Fibroblast of peridontal ligament (primary cell): ENCODE data around the gene ALCAM.

ENCODE experiments used
- DNase-seq: peaks from one replicate; pipeline ENCODE4 v3.0.0-alpha.2; 2010; ENCODE audit errors: extremely low read depth

ALCAM gene

DNA sequence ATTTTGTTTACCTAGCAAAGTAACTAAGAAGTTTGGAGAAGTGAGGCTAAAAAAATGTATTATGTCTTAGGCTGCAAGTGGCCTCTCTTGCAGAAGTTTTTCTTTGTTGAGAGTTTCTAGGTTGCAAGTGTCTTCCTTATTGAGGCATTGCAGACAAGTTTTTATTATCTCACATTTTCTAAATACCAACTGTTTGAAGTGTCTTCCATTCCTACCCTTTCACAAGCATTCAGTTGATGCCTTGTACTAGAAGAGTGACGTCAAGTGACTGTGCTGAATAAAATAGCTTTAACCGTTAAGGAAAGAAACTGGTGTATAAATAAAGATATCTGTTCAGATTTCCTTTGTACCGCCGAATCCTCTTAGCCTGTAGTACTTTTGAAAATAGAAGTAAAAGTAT, 123.3 kb downstream of the ALCAM start:
- DNase-seq: no peak

- no peak for DNase-seq
These were observed 126.7 kb downstream of the ALCAM start for GRCh38 chr3:105493305-105493892.

GRCh38 chr3:105495021-105495420, 128.3 kb downstream of the ALCAM start:
- peak; percentile 69 for DNase-seq

GRCh38 chr3:105496343-105496742, 129.6 kb downstream of the ALCAM start:
- DNase-seq: no peak

DNA sequence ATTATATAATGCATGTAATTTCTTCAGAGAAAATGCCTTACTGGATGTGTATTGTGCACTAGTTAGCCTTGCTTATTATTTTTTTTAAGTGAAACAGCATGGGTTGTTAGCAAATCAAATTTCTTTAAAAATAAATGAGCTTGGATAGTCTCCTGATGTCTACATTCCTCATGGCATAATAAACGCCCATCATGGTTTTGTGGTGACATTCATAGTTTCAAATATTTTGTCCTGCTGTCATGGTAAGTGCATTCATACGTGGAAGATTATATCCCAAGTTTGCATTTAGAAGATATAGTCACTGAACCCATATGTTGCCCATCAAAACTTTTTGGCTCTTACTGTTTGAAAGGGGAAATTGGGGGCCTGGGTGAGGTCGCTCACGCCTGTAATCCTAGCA, 130.7 kb downstream of the ALCAM start:
- DNase-seq: no peak

- no peak for DNase-seq
These were observed 133.3 kb downstream of the ALCAM start for GRCh38 chr3:105499961-105500360.

- DNase-seq: no peak
These were observed 135.6 kb downstream of the ALCAM start for GRCh38 chr3:105502333-105502732.

- DNase-seq: no peak
These were observed 136.5 kb downstream of the ALCAM start for GRCh38 chr3:105503191-105503593.

GRCh38 chr3:105504440-105504951, 137.8 kb downstream of the ALCAM start:
- DNase-seq: no peak

DNA sequence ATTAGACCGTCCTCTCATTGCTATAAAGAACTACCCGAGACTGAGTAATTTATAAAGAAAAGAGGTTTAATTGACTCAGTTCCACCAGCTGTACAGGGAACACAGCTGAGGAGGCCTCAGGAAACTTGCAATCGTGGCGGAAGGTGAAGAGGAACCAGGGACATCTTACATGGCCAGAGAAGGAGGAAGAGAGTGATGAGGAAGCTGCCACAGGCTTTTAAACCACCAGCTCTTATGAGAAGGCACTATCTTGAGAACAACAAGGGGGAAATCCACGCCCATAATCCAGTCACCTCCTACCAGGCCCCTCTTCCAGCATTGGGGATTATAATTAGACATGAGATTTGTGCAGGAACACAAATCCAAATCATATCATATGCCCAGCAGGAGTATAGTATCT, 138.5 kb downstream of the ALCAM start:
- DNase-seq: no peak

DNA sequence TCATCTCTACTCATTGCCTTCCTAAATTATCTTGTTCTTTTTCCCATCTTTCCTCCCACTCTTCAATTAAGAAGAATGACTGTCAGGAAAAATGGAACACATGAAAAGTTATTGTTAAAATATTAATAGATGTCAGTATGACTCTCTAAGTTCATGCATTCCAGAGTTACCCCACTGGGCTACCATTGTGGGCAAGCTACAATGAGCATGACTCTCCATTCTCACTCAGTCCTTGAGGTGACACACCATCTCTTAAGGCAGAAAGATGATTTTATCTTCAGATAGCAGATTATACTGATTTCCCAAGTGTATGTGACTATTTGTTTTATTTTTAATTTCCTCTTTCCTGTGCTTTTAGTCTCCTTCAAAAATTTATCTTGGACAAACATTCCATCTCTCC, 144.3 kb downstream of the ALCAM start:
- DNase-seq: no peak

- no peak for DNase-seq
These were observed 145.4 kb downstream of the ALCAM start for GRCh38 chr3:105512061-105512460.

DNA sequence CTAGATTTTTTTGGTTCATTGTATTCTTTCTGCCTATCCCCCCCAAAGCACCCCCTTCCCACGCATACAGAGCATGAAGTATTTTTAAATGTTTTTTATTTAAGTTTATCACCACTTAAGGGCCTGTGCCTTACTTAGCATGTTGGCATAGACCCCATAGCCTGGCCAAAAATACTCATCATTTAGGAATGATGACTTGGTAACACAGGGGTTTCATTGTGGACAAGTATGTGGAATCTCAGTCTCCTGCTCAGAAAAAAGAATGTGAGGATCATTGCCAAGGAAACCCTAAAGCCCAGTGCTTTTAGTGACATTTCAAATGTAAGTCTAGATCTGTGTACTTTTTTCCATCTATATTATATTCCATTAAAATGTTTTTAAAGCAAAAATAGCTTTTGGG, 146.3 kb downstream of the ALCAM start:
- peak; percentile 83 for DNase-seq

DNA sequence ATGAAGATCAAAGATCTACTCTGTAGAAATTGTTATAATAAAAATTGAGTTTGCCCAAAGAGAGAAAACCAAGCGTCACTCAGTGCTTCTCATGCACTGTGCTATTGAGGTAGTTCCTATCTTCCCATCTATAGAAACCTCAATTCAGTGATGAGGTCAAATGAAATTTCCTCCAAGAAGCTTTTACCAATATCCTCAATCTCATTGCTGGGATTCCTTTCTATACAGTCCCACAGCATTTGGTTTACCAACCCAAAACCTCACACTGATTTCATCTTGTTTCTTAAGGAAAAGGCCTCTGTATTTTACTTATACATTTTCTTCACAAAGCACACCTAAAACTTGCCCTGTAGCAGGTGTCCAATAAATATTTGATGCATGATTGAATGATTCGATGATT, 147.2 kb downstream of the ALCAM start:
- no peak for DNase-seq

DNA sequence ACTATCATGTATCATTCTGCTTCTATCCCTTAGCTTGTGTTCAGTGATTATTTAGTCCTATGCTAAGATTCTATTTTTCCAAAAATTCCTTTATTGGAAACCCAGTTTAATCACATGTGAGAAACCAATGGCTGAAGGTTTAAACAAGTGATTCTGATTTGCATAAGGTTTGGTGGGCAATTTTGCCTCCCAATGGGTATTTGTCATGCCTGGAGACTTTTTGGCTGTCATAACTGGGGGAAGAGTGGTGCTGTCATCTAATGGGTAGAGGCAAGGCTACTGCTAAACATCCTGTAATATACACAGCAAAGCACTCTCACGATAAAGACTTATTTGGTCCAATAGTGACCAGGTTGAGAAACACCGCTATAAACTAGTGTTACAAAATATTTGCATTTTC, 148.7 kb downstream of the ALCAM start:
- no peak for DNase-seq

- DNase-seq: no peak
These were observed 150.3 kb downstream of the ALCAM start for GRCh38 chr3:105516972-105517371.

- DNase-seq: no peak
These were observed 151.5 kb downstream of the ALCAM start for GRCh38 chr3:105518203-105518602.

GRCh38 chr3:105518806-105519418, 152.2 kb downstream of the ALCAM start:
- DNase-seq: peak; percentile 85

- no peak for DNase-seq
These were observed 155.1 kb downstream of the ALCAM start for GRCh38 chr3:105521770-105522169.

- peak; percentile 43 for DNase-seq
These were observed 156.8 kb downstream of the ALCAM start for GRCh38 chr3:105523501-105523900.

DNA sequence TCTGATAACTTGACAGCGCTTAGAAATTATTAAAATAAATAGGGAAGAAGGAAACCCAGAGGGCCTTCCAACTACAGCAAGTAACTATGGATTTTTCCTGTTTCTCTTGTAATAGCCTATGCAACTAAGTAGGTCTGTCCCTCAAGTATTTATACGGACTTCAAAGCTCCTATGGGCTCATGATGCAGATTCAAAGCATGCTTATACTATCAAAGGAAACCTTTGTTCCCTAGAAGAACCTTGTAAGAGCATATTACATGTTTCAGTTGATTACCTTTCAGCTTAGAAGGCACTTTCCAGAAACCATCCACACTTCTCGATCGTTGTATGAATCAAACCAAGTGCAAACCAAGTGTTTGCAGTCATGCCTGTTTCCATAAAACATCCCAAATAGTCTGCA, 158.8 kb downstream of the ALCAM start:
- DNase-seq: no peak

- no peak for DNase-seq
These were observed 159.8 kb downstream of the ALCAM start for GRCh38 chr3:105526360-105527111.

DNA sequence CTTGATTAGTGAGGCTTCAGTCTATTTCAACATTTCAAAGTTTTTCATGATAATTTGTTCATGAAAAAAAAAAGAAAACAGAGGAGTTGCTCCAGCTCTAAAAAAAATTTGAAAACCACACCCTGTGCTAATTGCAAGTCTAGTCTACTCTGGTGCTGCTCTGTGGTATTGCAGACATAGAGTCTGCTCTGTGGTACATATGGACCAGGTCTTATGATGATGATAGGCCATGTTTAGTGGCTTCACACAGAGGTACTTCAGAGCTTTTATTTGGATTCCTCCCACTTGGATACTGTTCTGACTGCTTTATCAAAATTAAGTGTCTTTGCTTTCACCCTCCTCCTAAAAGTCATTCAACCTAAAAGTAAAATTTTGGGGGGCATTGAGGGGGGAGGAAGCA, 160.8 kb downstream of the ALCAM start:
- DNase-seq: no peak
